OCI-LY1 (cell line): ENCODE results near the gene ATP8A2.

Experiments used
- EZH2 ChIP-seq: fragments of 200-600 bp; sonication (generic), shearing (Covaris generic); IDR thresholded peaks from 2 replicates; pipeline ENCODE4 v1.8.0; 2017; ENCODE audit warnings: borderline replicate concordance, mixed run types, mild to moderate bottlenecking, antibody characterized with exemption, low read length, moderate library complexity, mixed read lengths
- TF ChIP-seq, protein P1 (sequence below): fragments of 200-600 bp; sonication (generic), shearing (Covaris generic); IDR thresholded peaks from 2 replicates; pipeline ENCODE4 v1.5.1; 2017; ENCODE audit warnings: mild to moderate bottlenecking, antibody characterized with exemption, low read length, moderate library complexity, mixed read lengths

DNA sequence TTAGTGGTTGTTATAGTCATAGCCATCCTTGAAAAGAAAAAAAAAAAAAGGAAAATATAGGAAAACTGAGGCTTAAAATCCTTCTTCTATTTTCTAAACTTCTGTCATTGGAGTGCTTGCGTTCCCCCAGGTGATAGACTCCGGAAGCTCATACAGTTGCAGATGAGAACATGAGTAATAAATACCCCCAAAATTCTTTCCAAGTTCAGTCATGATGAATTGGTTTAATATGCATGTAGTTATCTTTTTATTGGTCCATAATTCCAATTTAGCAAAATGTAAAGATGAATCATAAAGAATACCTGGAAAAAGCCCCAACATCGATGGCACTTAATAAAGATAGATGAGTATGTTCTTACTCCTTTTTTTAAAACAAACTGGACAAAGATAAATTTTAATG lies 487.8 kb downstream of the ATP8A2 start:
- TF ChIP-seq, protein P1, sequence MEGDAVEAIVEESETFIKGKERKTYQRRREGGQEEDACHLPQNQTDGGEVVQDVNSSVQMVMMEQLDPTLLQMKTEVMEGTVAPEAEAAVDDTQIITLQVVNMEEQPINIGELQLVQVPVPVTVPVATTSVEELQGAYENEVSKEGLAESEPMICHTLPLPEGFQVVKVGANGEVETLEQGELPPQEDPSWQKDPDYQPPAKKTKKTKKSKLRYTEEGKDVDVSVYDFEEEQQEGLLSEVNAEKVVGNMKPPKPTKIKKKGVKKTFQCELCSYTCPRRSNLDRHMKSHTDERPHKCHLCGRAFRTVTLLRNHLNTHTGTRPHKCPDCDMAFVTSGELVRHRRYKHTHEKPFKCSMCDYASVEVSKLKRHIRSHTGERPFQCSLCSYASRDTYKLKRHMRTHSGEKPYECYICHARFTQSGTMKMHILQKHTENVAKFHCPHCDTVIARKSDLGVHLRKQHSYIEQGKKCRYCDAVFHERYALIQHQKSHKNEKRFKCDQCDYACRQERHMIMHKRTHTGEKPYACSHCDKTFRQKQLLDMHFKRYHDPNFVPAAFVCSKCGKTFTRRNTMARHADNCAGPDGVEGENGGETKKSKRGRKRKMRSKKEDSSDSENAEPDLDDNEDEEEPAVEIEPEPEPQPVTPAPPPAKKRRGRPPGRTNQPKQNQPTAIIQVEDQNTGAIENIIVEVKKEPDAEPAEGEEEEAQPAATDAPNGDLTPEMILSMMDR = no peak
- TF ChIP-seq EZH2 = no peak
